ENCODE results near the gene HES4.
"Not testable (repeated sequence)": the region's sequence is repeated elsewhere in the genome, so short reads cannot be mapped to it uniquely, and the experiment has no call there.

HES4 gene

GRCh38 chr1:1014799-1015681, 15.1 kb upstream of the HES4 start:
- no peak for DNase-seq

GRCh38 chr1:1013922-1014648, 14.2 kb upstream of the HES4 start:
- DNase-seq: no peak

- DNase-seq: peak; percentile 63 to 66
These were observed 13.4 kb upstream of the HES4 start, which contains the start of gene ISG15 for GRCh38 chr1:1013105-1013921. Gene ISG15 (plus strand): TSS chr1:1013497. CDS start chr1:1013574, 77 bp downstream.

GRCh38 chr1:1012736-1013104, 12.8 kb upstream of the HES4 start:
- not testable (repeated sequence) for DNase-seq

- DNase-seq: no peak
These were observed 11.6 kb upstream of the HES4 start for GRCh38 chr1:1011396-1011949.

GRCh38 chr1:1010131-1010530, 10.2 kb upstream of the HES4 start:
- DNase-seq: not testable (repeated sequence)

- no peak for DNase-seq
These were observed 6.6 kb upstream of the HES4 start for GRCh38 chr1:1006305-1007159.

- no peak for DNase-seq
These were observed 5.9 kb upstream of the HES4 start for GRCh38 chr1:1005774-1006304.

- no peak for DNase-seq
These were observed 5.1 kb upstream of the HES4 start for GRCh38 chr1:1004780-1005697.

GRCh38 chr1:1004420-1004779, 4.5 kb upstream of the HES4 start:
- DNase-seq: no peak

GRCh38 chr1:1003618-1004419, 3.9 kb upstream of the HES4 start:
- no peak for DNase-seq

GRCh38 chr1:1001057-1001783, 1.3 kb upstream of the HES4 start:
- no peak for DNase-seq

- DNase-seq: peak in 1 of 2 donors; percentile 65
These were observed 610 bp upstream of the HES4 start for GRCh38 chr1:1000357-1001056.

- DNase-seq: no peak
These were observed 737 bp downstream of the HES4 start for GRCh38 chr1:998995-999724.

- no peak for DNase-seq
These were observed 1.2 kb downstream of the HES4 start for GRCh38 chr1:998745-998994.

- DNase-seq: no peak
These were observed 1.7 kb downstream of the HES4 start for GRCh38 chr1:997993-998744.

- no peak for DNase-seq
These were observed 2.2 kb downstream of the HES4 start for GRCh38 chr1:997713-997992.
